Lower leg skin (tissue), 3 donors: ENCODE data around the gene PIAS4.

Source experiments
- POLR2A ChIP-seq, 2 donors: fragments of 450-650 bp; IDR thresholded peaks; one replicate each; pipeline ENCODE4 v1.6.1; 2016 to 2017; ENCODE audit warnings: antibody characterized with exemption in 2 of 2, mild to moderate bottlenecking in 1 of 2, moderate library complexity in 1 of 2
- TF ChIP-seq, protein P1 (sequence below), 3 donors: fragments of 450-650 bp; IDR thresholded peaks; one replicate each; pipeline ENCODE4 v1.5.1; 2016; ENCODE audit warnings: antibody characterized with exemption in 3 of 3, mild to moderate bottlenecking in 3 of 3, moderate library complexity in 2 of 3

DNA sequence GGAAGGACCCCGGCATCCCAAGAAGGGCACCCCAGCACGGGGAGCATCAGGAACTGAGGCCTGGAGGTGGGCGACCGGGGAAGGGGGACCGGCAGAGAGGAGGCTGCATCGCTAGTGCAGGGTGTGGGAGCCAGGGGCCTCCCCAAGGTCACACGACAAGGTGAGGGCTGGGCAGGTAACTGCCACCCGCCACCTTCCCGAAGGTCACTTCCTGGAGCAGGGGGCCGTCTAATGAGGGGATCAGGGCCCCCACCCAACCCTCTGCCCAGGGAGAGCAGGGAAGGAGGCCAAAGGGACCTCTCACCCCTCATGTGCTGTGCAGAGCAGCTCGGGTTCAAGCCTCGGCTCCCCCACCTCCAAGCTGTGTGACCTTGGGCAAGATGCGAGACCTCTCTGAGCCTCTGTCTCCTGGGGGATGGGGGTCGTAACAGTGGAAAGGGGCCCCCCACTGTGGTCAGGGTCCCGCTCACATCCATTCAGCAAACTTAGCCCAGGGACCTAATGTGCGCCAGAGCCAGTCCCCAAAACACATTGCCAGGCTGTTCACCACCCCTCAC is 53.2 kb downstream of the PIAS4 start:
- TF ChIP-seq POLR2A (IDR thresholded peaks at IDR 0.05): no peak
- TF ChIP-seq, protein P1, sequence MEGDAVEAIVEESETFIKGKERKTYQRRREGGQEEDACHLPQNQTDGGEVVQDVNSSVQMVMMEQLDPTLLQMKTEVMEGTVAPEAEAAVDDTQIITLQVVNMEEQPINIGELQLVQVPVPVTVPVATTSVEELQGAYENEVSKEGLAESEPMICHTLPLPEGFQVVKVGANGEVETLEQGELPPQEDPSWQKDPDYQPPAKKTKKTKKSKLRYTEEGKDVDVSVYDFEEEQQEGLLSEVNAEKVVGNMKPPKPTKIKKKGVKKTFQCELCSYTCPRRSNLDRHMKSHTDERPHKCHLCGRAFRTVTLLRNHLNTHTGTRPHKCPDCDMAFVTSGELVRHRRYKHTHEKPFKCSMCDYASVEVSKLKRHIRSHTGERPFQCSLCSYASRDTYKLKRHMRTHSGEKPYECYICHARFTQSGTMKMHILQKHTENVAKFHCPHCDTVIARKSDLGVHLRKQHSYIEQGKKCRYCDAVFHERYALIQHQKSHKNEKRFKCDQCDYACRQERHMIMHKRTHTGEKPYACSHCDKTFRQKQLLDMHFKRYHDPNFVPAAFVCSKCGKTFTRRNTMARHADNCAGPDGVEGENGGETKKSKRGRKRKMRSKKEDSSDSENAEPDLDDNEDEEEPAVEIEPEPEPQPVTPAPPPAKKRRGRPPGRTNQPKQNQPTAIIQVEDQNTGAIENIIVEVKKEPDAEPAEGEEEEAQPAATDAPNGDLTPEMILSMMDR (IDR thresholded peaks at IDR 0.05): no peak
